ENCODE measurements around the gene SNX25. TPM values are rescaled to one million over a fixed set of nuclear protein-coding genes. Genes with fewer than 3 reads are reported as not detected.

The SNX25 gene
- polyA plus RNA-seq, 1 donor (not counting 4 experiments of a cell fraction or from before 2014, with no cell fraction given) = 5.0 TPM

DNA sequence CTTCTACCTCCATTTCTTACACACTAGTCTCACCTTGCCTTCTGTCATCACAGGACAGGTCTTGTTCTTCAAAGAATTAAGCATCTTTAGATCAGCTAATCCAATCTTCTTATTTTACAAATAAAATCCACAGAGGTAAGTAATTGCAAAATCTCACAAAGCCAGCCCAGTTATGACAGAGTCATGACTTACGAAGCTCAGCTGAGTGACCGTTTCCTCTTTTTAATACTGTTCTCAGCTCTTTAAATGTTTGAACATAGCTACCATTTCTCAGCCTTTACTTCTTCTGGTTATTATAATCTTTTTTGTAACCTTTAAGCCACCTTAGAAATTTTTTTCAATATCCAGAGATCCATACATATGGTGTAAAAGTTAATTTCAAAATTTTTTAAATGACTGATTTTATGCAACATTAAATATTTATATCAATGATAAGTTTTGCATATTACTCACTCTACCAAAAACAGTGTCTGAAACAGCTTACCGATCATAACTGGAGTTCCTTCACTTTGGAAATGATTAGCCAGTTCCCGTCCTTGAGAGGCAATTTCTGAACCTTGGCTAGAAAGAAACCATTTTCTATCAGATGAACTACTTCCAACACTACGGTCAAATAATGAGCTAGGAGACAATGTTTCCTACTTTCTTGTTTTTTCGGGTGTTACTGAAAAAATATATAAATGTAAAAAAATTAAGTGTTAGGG is 196.1 kb downstream of the SNX25 start:
- Histone ChIP-seq H3K9ac (ENCODE audit: control insufficient read depth, extremely low read depth, insufficient read depth, low read length) (no peak overlapping the region), H3K4me3 (ENCODE audit: control insufficient read depth in 2 of 3, extremely low read depth in 1 of 3, insufficient read depth in 2 of 3, low read depth in 1 of 3, low read length in 3 of 3) (no peak overlapping the region), H3K27ac (ENCODE audit: control insufficient read depth, insufficient read depth, low read length) (no peak overlapping the region), H4K20me1 (ENCODE audit: control insufficient read depth, extremely low read depth, insufficient read depth, low read length) (no peaks in the 10 kb centered on the region), H3K4me2 (ENCODE audit: control insufficient read depth, extremely low read depth, insufficient read depth, low read depth, low read length) (no peak overlapping the region), H3K9me1 (ENCODE audit: control insufficient read depth, extremely low read depth, insufficient read depth, low read length) (no peaks in the 10 kb centered on the region), H3K36me3 (ENCODE audit: control insufficient read depth in 2 of 2, extremely low read depth in 1 of 2, insufficient read depth in 2 of 2, low read length in 2 of 2) (peaks cover 4 to 5% of the 10 kb centered on the region in 2 experiments), H3K9me3 (ENCODE audit: control insufficient read depth, low read depth, low read length) (no peaks in the 10 kb centered on the region), H3K4me1 (ENCODE audit: control insufficient read depth, extremely low read depth, insufficient read depth, low read length) (no peaks in the 10 kb centered on the region), H2AFZ (ENCODE audit: control insufficient read depth, low read length) (no peak overlapping the region), H3K27me3 (ENCODE audit: control insufficient read depth, extremely low read depth, insufficient read depth, low read length) (no peaks in the 10 kb centered on the region), H3K79me2 (ENCODE audit: control insufficient read depth, insufficient read depth, low read length) (no peaks in the 10 kb centered on the region)
- TF ChIP-seq EZH2 (IDR thresholded peaks at IDR 0.05; ENCODE audit: low read length) = no peak
- TF ChIP-seq, protein P1, sequence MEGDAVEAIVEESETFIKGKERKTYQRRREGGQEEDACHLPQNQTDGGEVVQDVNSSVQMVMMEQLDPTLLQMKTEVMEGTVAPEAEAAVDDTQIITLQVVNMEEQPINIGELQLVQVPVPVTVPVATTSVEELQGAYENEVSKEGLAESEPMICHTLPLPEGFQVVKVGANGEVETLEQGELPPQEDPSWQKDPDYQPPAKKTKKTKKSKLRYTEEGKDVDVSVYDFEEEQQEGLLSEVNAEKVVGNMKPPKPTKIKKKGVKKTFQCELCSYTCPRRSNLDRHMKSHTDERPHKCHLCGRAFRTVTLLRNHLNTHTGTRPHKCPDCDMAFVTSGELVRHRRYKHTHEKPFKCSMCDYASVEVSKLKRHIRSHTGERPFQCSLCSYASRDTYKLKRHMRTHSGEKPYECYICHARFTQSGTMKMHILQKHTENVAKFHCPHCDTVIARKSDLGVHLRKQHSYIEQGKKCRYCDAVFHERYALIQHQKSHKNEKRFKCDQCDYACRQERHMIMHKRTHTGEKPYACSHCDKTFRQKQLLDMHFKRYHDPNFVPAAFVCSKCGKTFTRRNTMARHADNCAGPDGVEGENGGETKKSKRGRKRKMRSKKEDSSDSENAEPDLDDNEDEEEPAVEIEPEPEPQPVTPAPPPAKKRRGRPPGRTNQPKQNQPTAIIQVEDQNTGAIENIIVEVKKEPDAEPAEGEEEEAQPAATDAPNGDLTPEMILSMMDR (optimal IDR thresholded peaks at IDR 0.05 in 1 of 3, IDR thresholded peaks at IDR 0.05 in 1 of 3, conservative IDR thresholded peaks at IDR 0.05 in 1 of 3; ENCODE audit: extremely low read depth in 1 of 3, insufficient read depth in 2 of 3, low read length in 3 of 3) = no peak
- dilution Hi-C loops (cut with MboI; ENCODE audit: extremely low pct_ligation_motif_present, low sequenced_read_pairs) = no loop called here
- no peak for DNase-seq (ENCODE audit: low read depth, low spot score)
- FAIRE-seq = no peak

GRCh38 chr4:185408432-185408831 is 199.0 kb downstream of the SNX25 start:
- H3K9ac ChIP-seq (ENCODE audit: control insufficient read depth, extremely low read depth, insufficient read depth, low read length) = no peak overlapping the region
- no peak overlapping the region for H3K4me3 ChIP-seq (ENCODE audit: control insufficient read depth in 2 of 3, extremely low read depth in 1 of 3, insufficient read depth in 2 of 3, low read depth in 1 of 3, low read length in 3 of 3)
- DNase-seq (ENCODE audit: low read depth, low spot score) (no peak), FAIRE-seq (no peak)
- H3K27me3 ChIP-seq (ENCODE audit: control insufficient read depth, extremely low read depth, insufficient read depth, low read length) = no peaks in the 10 kb centered on the region
- H3K27ac ChIP-seq (ENCODE audit: control insufficient read depth, insufficient read depth, low read length) = no peak overlapping the region
- no peaks in the 10 kb centered on the region for H4K20me1 ChIP-seq (ENCODE audit: control insufficient read depth, extremely low read depth, insufficient read depth, low read length)
- no peak for TF ChIP-seq EZH2 (IDR thresholded peaks at IDR 0.05; ENCODE audit: low read length)
- TF ChIP-seq, protein P1 (optimal IDR thresholded peaks at IDR 0.05 in 1 of 3, IDR thresholded peaks at IDR 0.05 in 1 of 3, conservative IDR thresholded peaks at IDR 0.05 in 1 of 3; ENCODE audit: extremely low read depth in 1 of 3, insufficient read depth in 2 of 3, low read length in 3 of 3) = no peak
- no peak overlapping the region for H2AFZ ChIP-seq (ENCODE audit: control insufficient read depth, low read length)
- H3K4me1 ChIP-seq (ENCODE audit: control insufficient read depth, extremely low read depth, insufficient read depth, low read length) = no peaks in the 10 kb centered on the region
- H3K9me3 ChIP-seq (ENCODE audit: control insufficient read depth, low read depth, low read length) = no peaks in the 10 kb centered on the region
- H3K79me2 ChIP-seq (ENCODE audit: control insufficient read depth, insufficient read depth, low read length) = no peaks in the 10 kb centered on the region
- H3K36me3 ChIP-seq (ENCODE audit: control insufficient read depth in 2 of 2, extremely low read depth in 1 of 2, insufficient read depth in 2 of 2, low read length in 2 of 2) = peaks cover 0 to 2% of the 10 kb centered on the region in 2 experiments
- no peaks in the 10 kb centered on the region for H3K9me1 ChIP-seq (ENCODE audit: control insufficient read depth, extremely low read depth, insufficient read depth, low read length)
- H3K4me2 ChIP-seq (ENCODE audit: control insufficient read depth, extremely low read depth, insufficient read depth, low read depth, low read length) = no peak overlapping the region
- dilution Hi-C loops (cut with MboI; ENCODE audit: extremely low pct_ligation_motif_present, low sequenced_read_pairs) = no loop called here
